ENCODE results near the gene NRXN2. TPM values are rescaled to one million over a fixed set of nuclear protein-coding genes. Genes with fewer than 3 reads are reported as not detected.

NRXN2 gene
- total RNA-seq, 2 experiments from 2014 or later = 0.18 to 0.39 TPM

- CTCF ChIA-PET = interaction anchor here (1.1 kb wide), 1 partner anchor 38 kb away, joined by 3 read pairs; no protein-coding TSS in a partner anchor
- Mint-ChIP-seq H3K9me3 (ENCODE audit: low read depth) (no peaks in the 10 kb centered on the region), H3K4me1 (peaks cover 14% of the 10 kb centered on the region), H3K4me3 (no peak overlapping the region), H3K27me3 (no peaks in the 10 kb centered on the region), H3K27ac (no peak overlapping the region), H3K36me3 (ENCODE audit: low read depth) (no peaks in the 10 kb centered on the region)
- DNase-seq (no peak), ATAC-seq (no peak)
- POLR2A ChIA-PET = no interaction called here
- intact Hi-C loops (cut with DNase I, micrococcal nuclease) = no loop called here
Observed at GRCh38 chr11:64611869-64612646, 110.9 kb downstream of the NRXN2 start.

- H3K4me1 Mint-ChIP-seq = peaks cover 14% of the 10 kb centered on the region
Observed at GRCh38 chr11:64611176-64611575, 111.8 kb downstream of the NRXN2 start.

GRCh38 chr11:64610596-64610995 is 112.4 kb downstream of the NRXN2 start:
- ChIA-PET CTCF (interaction anchor here (1.2 kb wide), 1 partner anchor 39 kb away, joined by 3 read pairs; no protein-coding TSS in a partner anchor), POLR2A (no interaction called here)
- Mint-ChIP-seq H3K27me3 (no peaks in the 10 kb centered on the region), H3K36me3 (ENCODE audit: low read depth) (no peaks in the 10 kb centered on the region), H3K4me3 (no peak overlapping the region), H3K4me1 (peaks cover 14% of the 10 kb centered on the region), H3K9me3 (ENCODE audit: low read depth) (no peaks in the 10 kb centered on the region), H3K27ac (no peak overlapping the region)
- DNase-seq (no peak), ATAC-seq (no peak)
- intact Hi-C loops (cut with DNase I, micrococcal nuclease) = no loop called here

More at GRCh38 chr11:64611176-64611575, 111.8 kb downstream of the NRXN2 start:
- H3K4me3 Mint-ChIP-seq = no peak overlapping the region
- no peaks in the 10 kb centered on the region for H3K27me3 Mint-ChIP-seq
- no peaks in the 10 kb centered on the region for H3K36me3 Mint-ChIP-seq (ENCODE audit: low read depth)
- POLR2A ChIA-PET = no interaction called here
- DNase-seq = no peak
- no peaks in the 10 kb centered on the region for H3K9me3 Mint-ChIP-seq (ENCODE audit: low read depth)
- no peak overlapping the region for H3K27ac Mint-ChIP-seq
- intact Hi-C loops (cut with DNase I, micrococcal nuclease) = no loop called here
- CTCF ChIA-PET = interaction anchor here (1.1 kb wide), 1 partner anchor 37 kb away, joined by 3 read pairs; no protein-coding TSS in a partner anchor
- ATAC-seq = no peak

- intact Hi-C loops (cut with DNase I, micrococcal nuclease) = no loop called here
- Mint-ChIP-seq H3K4me1 (peaks cover 14% of the 10 kb centered on the region), H3K27me3 (no peaks in the 10 kb centered on the region), H3K9me3 (ENCODE audit: low read depth) (no peaks in the 10 kb centered on the region), H3K36me3 (ENCODE audit: low read depth) (no peaks in the 10 kb centered on the region), H3K4me3 (no peak overlapping the region), H3K27ac (no peak overlapping the region)
- DNase-seq = no peak
- POLR2A ChIA-PET = no interaction called here
- CTCF ChIA-PET = interaction anchor here (0.7 to 1.2 kb wide), 2 partner anchors 40 to 71 kb away, joined by 3 read pairs; no protein-coding TSS in a partner anchor
- peak; percentile 26 for ATAC-seq
Observed at GRCh38 chr11:64609436-64610047, 113.5 kb downstream of the NRXN2 start.

GRCh38 chr11:64608636-64609035 is 114.4 kb downstream of the NRXN2 start:
- no peaks in the 10 kb centered on the region for H3K27me3 Mint-ChIP-seq
- POLR2A ChIA-PET = interaction anchor here (0.8 kb wide), 1 partner anchor 27 kb away, joined by 3 read pairs; no protein-coding TSS in a partner anchor

GRCh38 chr11:64608046-64608445 is 115.0 kb downstream of the NRXN2 start:
- Mint-ChIP-seq H3K27ac (no peak overlapping the region), H3K27me3 (no peaks in the 10 kb centered on the region), H3K4me1 (peaks cover 14% of the 10 kb centered on the region), H3K4me3 (no peak overlapping the region), H3K36me3 (ENCODE audit: low read depth) (no peaks in the 10 kb centered on the region), H3K9me3 (ENCODE audit: low read depth) (no peaks in the 10 kb centered on the region)
- ChIA-PET CTCF (interaction anchor here (0.5 kb wide), 1 partner anchor 21 kb away, joined by 3 read pairs; no protein-coding TSS in a partner anchor), POLR2A (no interaction called here)
- ATAC-seq (no peak), DNase-seq (no peak)
- intact Hi-C loops (cut with DNase I, micrococcal nuclease) = no loop called here

More at GRCh38 chr11:64608636-64609035, 114.4 kb downstream of the NRXN2 start:
- CTCF ChIA-PET = interaction anchor here (0.5 kb wide), 1 partner anchor 20 kb away, joined by 3 read pairs; no protein-coding TSS in a partner anchor
- Mint-ChIP-seq H3K4me1 (peaks cover 14% of the 10 kb centered on the region), H3K9me3 (ENCODE audit: low read depth) (no peaks in the 10 kb centered on the region), H3K4me3 (no peak overlapping the region), H3K36me3 (ENCODE audit: low read depth) (no peaks in the 10 kb centered on the region), H3K27ac (no peak overlapping the region)
- intact Hi-C loops (cut with DNase I, micrococcal nuclease) = no loop called here
- no peak for ATAC-seq
- no peak for DNase-seq

GRCh38 chr11:64607381-64607985 is 115.5 kb downstream of the NRXN2 start:
- H3K4me1 Mint-ChIP-seq = peaks cover 13% of the 10 kb centered on the region
- CTCF ChIA-PET = no interaction called here
- POLR2A ChIA-PET = no interaction called here
- H3K4me3 Mint-ChIP-seq = no peak overlapping the region
- H3K36me3 Mint-ChIP-seq (ENCODE audit: low read depth) = no peaks in the 10 kb centered on the region
- no peak for ATAC-seq
- no peak overlapping the region for H3K27ac Mint-ChIP-seq
- no peaks in the 10 kb centered on the region for H3K27me3 Mint-ChIP-seq
- intact Hi-C loops (cut with DNase I, micrococcal nuclease) = no loop called here
- H3K9me3 Mint-ChIP-seq (ENCODE audit: low read depth) = no peaks in the 10 kb centered on the region
- DNase-seq = no peak

- intact Hi-C loops (cut with DNase I, micrococcal nuclease) = no loop called here
- Mint-ChIP-seq H3K27me3 (no peaks in the 10 kb centered on the region), H3K9me3 (ENCODE audit: low read depth) (no peaks in the 10 kb centered on the region), H3K36me3 (ENCODE audit: low read depth) (no peaks in the 10 kb centered on the region), H3K4me1 (peaks cover 7% of the 10 kb centered on the region), H3K27ac (no peak overlapping the region), H3K4me3 (no peak overlapping the region)
- ATAC-seq (no peak), DNase-seq (no peak)
- CTCF ChIA-PET = no interaction called here
- POLR2A ChIA-PET = no interaction called here
Observed at GRCh38 chr11:64606796-64607380, 116.1 kb downstream of the NRXN2 start.

GRCh38 chr11:64605656-64606585 is 117.1 kb downstream of the NRXN2 start:
- H3K4me3 Mint-ChIP-seq = no peak overlapping the region
- intact Hi-C loops (cut with DNase I, micrococcal nuclease) = no loop called here
- no peak overlapping the region for H3K27ac Mint-ChIP-seq
- ATAC-seq (no peak), DNase-seq (no peak)
- CTCF ChIA-PET = no interaction called here
- no peaks in the 10 kb centered on the region for H3K27me3 Mint-ChIP-seq
- POLR2A ChIA-PET = no interaction called here
- H3K36me3 Mint-ChIP-seq (ENCODE audit: low read depth) = no peaks in the 10 kb centered on the region
- H3K9me3 Mint-ChIP-seq (ENCODE audit: low read depth) = no peaks in the 10 kb centered on the region
- peaks cover 2% of the 10 kb centered on the region for H3K4me1 Mint-ChIP-seq

GRCh38 chr11:64605244-64605560 is 117.8 kb downstream of the NRXN2 start:
- POLR2A ChIA-PET = no interaction called here

More at GRCh38 chr11:64605244-64605560, 117.8 kb downstream of the NRXN2 start:
- H3K4me1 Mint-ChIP-seq = peaks cover 2% of the 10 kb centered on the region
- no peak for ATAC-seq
- no peaks in the 10 kb centered on the region for H3K27me3 Mint-ChIP-seq
- intact Hi-C loops (cut with DNase I, micrococcal nuclease) = no loop called here
- no peak for DNase-seq
- H3K4me3 Mint-ChIP-seq = no peak overlapping the region
- no peaks in the 10 kb centered on the region for H3K36me3 Mint-ChIP-seq (ENCODE audit: low read depth)
- no peak overlapping the region for H3K27ac Mint-ChIP-seq
- CTCF ChIA-PET = no interaction called here
- H3K9me3 Mint-ChIP-seq (ENCODE audit: low read depth) = no peaks in the 10 kb centered on the region
